HG02763 (cell line): Measurements from ENCODE around the gene CISD3.

Experiments
- ATAC-seq: cut with Tn5 transposase; IDR thresholded peaks from one replicate; pipeline ENCODE4 v1.9.1; 2021; ENCODE audit warnings: mild to moderate bottlenecking, moderate library complexity; ENCODE audit not compliant: unreplicated experiment

The CISD3 gene

GRCh38 chr17:38742411-38743308, 12.5 kb downstream of the CISD3 start:
- ATAC-seq = no peak

- ATAC-seq = no peak
Measured at GRCh38 chr17:38743556-38744171, 13.5 kb downstream of the CISD3 start.

DNA sequence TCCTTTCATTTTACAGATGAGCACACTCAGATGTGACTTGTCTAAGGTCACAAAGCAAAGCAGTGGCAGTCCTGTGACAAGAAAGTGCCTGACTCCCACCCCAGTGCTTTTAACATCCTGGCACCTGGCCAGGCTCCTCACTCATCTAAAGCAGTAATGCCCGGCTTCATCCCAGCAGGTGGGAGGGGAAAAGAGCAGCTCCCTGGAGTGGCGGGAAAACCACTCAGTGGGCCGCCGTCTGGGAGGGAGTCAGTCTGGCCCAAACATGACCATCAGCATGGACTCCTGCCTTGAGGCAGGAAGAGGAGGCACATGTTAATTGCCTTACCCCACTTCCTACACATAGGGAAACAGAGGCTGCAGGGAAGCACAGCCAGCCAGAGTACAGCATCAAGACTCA, 15.4 kb downstream of the CISD3 start:
- ATAC-seq = no peak

GRCh38 chr17:38746004-38746848, 16.1 kb downstream of the CISD3 start:
- ATAC-seq = no peak

- ATAC-seq = no peak
Measured at GRCh38 chr17:38746849-38747462, 16.8 kb downstream of the CISD3 start.

DNA sequence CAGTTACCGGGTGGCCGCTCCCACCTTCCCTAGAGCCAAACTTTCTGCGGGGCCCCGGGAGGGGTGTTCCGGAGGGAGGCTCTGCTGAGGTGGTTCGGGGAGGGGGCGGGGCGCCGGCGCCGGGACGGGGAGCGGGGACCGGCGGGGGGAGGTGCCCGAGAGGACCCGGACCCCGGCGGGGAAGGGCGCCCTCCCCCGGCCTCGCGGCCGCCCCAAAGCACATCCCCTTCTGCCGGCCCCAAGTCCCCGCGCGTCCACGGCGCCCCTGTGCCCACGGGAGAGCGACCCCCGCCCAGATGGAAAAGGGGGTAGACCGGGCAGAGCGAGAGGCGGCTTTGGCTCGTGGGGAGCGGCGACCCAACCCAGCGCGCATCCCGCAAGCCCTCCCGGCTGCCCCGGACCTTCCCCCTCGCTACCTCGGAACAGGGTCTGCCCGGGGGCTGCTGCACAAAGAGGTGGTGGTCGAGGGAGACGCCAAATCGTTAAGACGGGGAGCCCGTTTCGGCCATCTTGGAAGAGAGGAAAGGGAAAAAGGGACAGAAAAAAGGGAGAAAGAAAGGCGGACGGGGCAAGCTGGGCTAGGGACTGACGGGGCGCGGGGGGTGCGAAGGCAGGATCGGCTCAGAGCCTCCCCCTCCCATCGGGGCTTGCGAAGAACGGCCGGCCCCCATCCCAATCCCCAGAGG, 17.5 kb downstream of the CISD3 start:
- no peak for ATAC-seq

- ATAC-seq = no peak
Measured at GRCh38 chr17:38748149-38748891, 18.2 kb downstream of the CISD3 start, which contains the start of gene PCGF2. Gene PCGF2 (minus strand): TSS chr17:38748336. CDS start chr17:38740402, 7,934 bp downstream.

DNA sequence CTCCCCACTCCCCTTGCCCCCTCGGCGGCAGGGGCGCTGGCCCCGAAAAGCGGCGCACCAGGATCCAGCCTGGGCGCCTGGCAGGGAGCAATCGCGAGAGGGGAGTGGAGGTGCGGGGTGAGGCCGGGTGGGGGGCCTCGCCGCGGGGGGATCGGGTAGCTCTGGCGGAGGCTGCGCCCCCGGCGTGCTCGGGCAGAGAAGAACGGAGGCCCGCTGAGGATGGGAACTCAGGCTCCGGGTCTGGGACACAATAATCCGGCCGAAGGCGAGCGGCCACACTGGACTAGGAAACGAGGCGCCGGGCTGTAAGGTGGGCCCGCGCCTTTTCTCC, 18.7 kb downstream of the CISD3 start:
- no peak for ATAC-seq

- no peak for ATAC-seq
Measured at GRCh38 chr17:38749223-38750043, 19.3 kb downstream of the CISD3 start.

DNA sequence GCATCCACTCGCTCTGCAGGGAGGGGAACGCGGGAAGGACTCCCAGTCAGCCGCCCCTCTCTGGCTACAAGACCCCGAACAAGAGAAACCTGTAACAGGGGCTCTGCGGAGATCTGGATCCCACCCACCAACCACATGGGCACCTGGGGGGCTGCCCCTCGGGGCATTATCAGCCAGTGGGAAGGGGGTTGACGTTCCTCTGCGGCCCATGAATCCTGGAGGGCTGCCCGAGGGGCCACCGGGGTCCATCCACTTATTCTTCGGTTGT, 19.8 kb downstream of the CISD3 start:
- no peak for ATAC-seq

- no peak for ATAC-seq
Measured at GRCh38 chr17:38750312-38751121, 20.4 kb downstream of the CISD3 start.

- no peak for ATAC-seq
Measured at GRCh38 chr17:38751144-38751807, 21.1 kb downstream of the CISD3 start.

- no peak for ATAC-seq
Measured at GRCh38 chr17:38751808-38752307, 21.7 kb downstream of the CISD3 start.

GRCh38 chr17:38752308-38753070, 22.3 kb downstream of the CISD3 start, which contains the start of gene PSMB3:
Gene PSMB3 (plus strand): TSS chr17:38752741. CDS start chr17:38752827, 86 bp downstream.
- ATAC-seq = peak; percentile 88

DNA sequence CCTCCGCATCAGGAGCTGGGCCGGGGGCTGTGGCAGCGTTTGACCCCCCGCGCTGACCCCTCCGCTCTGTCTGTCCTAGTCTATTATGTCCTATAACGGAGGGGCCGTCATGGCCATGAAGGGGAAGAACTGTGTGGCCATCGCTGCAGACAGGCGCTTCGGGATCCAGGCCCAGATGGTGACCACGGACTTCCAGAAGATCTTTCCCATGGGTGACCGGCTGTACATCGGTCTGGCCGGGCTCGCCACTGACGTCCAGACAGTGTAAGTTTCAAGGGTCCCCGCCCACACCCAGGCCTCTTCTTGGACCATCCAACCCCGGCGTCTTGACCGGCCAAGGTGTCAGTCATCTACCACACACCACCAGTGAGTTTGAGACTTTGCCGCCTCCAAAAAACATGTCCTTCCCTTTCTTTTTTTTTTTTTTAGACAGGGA, 22.9 kb downstream of the CISD3 start:
- no peak for ATAC-seq

DNA sequence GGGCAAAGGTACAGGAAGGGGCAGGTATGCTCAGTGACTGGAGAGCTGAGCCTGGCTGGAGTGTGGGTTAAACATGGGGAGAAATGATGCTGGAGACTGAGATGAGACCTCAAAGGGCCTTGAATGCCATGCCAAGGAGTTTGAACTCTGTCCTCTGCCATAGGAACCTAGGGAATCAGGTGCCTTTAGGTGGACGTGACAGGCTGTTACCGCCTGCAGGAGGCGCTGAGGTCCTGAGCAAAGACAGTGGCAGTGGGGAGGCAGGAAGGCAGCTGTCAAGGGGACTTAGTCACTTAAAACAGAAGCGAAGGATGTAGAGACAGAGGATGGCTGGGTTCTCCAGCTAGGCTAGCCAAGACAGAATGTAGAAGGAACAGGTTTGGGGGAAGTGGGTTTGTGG, 31.5 kb downstream of the CISD3 start:
- ATAC-seq = no peak

- no peak for ATAC-seq
Measured at GRCh38 chr17:38762231-38762630, 32.1 kb downstream of the CISD3 start.
